SH-SY5Y (cell line): ENCODE results near the gene KCNJ3.

Experiments used
- GATA2 ChIP-seq: IDR thresholded peaks from 2 replicates; pipeline ENCODE4 v1.6.1; 2011; ENCODE audit warnings: mild to moderate bottlenecking, low read depth, low read length
- GATA3 ChIP-seq: IDR thresholded peaks from 2 replicates; pipeline ENCODE4 v1.6.1; 2011; ENCODE audit warnings: low read depth, mild to moderate bottlenecking, low read length, moderate library complexity

DNA sequence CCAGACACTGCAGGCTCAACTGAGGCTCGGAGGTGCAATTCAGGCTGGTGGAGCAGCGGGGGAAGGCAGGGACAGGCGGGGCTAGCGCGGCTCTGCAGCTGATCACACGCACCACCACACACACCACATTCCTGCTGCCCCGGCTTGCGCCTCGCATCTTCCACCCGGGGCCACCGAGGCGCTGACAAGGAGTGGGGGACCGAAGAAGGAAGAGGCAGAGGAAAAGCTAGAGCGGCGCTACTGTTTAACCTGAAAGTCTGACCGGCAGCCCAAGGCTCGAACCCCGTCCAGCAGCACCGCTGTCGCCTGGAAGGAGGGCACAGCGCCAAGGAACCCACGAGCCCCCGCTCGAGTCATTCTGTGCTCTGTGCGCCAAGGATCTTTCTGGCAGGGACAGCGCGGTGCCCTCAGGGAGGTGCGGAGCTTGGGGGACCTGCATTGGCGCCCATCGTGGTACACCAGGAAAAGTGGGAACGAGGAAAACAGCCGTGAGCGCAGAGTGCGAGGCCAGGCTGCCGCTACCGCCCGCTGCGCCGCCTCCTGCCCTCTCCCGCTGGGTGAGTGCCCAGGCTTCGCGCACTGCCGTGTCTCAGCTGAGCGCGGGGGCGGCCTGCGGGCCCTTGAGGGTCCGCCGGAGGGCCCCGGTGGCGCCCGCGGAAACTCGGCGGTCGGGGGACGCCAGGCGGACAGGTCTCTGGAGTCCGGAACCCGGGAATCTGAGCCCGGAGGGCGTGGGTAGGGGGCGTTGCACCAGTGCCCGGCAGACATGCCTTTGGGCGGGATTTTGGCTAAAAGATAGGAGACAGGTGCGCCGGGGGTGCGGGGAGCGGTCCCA is 860 bp upstream of the KCNJ3 start:
- TF ChIP-seq GATA3 = no peak
- TF ChIP-seq GATA2 = no peak
